Measurements from ENCODE around the gene RFT1. TPM values are rescaled to one million over a fixed set of nuclear protein-coding genes. Genes with fewer than 3 reads are reported as not detected.

RFT1 gene
- total RNA-seq, 2 experiments from 2014 or later, result 8.5 to 10.2 TPM

GRCh38 chr3:53079791-53080555 lies 50.3 kb downstream of the RFT1 start:
- ATAC-seq (ENCODE audit: poor library complexity) (no peak), DNase-seq (no peak)
- H3K27me3 ChIP-seq (ENCODE audit: control insufficient read depth in 1 of 2, insufficient read depth in 2 of 2, low read length in 2 of 2), result no peaks in the 10 kb centered on the region
- H3K27ac Mint-ChIP-seq, result no peak overlapping the region
- H3K4me1 ChIP-seq (ENCODE audit: insufficient read depth, low read length), result no peaks in the 10 kb centered on the region
- no peak overlapping the region for H3K27ac ChIP-seq (ENCODE audit: low read depth in 1 of 2, low read length in 2 of 2)
- H3K9me3 ChIP-seq (ENCODE audit: control insufficient read depth in 1 of 2, insufficient read depth in 1 of 2, low read length in 2 of 2), result no peaks in the 10 kb centered on the region
- no peaks in the 10 kb centered on the region for H3K9me3 Mint-ChIP-seq
- intact Hi-C loops (cut with DNase I, micrococcal nuclease), result no loop called here
- ChIA-PET CTCF (no interaction called here), POLR2A (no interaction called here)
- no peaks in the 10 kb centered on the region for H3K4me1 Mint-ChIP-seq (ENCODE audit: low read depth)
- peaks cover 4% of the 10 kb centered on the region for H3K36me3 ChIP-seq (ENCODE audit: insufficient read depth, low read length)
- no peak overlapping the region for H3K4me3 Mint-ChIP-seq
- no peak overlapping the region for H3K4me3 ChIP-seq (ENCODE audit: low read length)
- no peaks in the 10 kb centered on the region for H3K27me3 Mint-ChIP-seq
- no peaks in the 10 kb centered on the region for H3K36me3 Mint-ChIP-seq (ENCODE audit: low read depth)
- no peak for TF ChIP-seq CTCF (IDR thresholded peaks at IDR 0.05)

GRCh38 chr3:53079147-53079546 lies 51.1 kb downstream of the RFT1 start:
- H3K36me3 ChIP-seq (ENCODE audit: insufficient read depth, low read length), result peaks cover 2% of the 10 kb centered on the region
- H3K9me3 ChIP-seq (ENCODE audit: control insufficient read depth in 1 of 2, insufficient read depth in 1 of 2, low read length in 2 of 2), result no peaks in the 10 kb centered on the region
- intact Hi-C loops (cut with DNase I, micrococcal nuclease), result no loop called here
- TF ChIP-seq CTCF (IDR thresholded peaks at IDR 0.05), result no peak
- CTCF ChIA-PET, result no interaction called here
- Mint-ChIP-seq H3K36me3 (ENCODE audit: low read depth) (no peaks in the 10 kb centered on the region), H3K4me1 (ENCODE audit: low read depth) (no peaks in the 10 kb centered on the region), H3K27me3 (no peaks in the 10 kb centered on the region), H3K27ac (no peak overlapping the region), H3K4me3 (no peak overlapping the region), H3K9me3 (no peaks in the 10 kb centered on the region)
- H3K4me3 ChIP-seq (ENCODE audit: low read length), result no peak overlapping the region
- no peak for DNase-seq
- no peak for ATAC-seq (ENCODE audit: poor library complexity)
- H3K27ac ChIP-seq (ENCODE audit: low read depth in 1 of 2, low read length in 2 of 2), result no peak overlapping the region
- H3K27me3 ChIP-seq (ENCODE audit: control insufficient read depth in 1 of 2, insufficient read depth in 2 of 2, low read length in 2 of 2), result no peaks in the 10 kb centered on the region
- POLR2A ChIA-PET, result no interaction called here
- H3K4me1 ChIP-seq (ENCODE audit: insufficient read depth, low read length), result no peaks in the 10 kb centered on the region

- H3K27me3 ChIP-seq (ENCODE audit: control insufficient read depth in 1 of 2, insufficient read depth in 2 of 2, low read length in 2 of 2), result no peaks in the 10 kb centered on the region
- TF ChIP-seq CTCF (IDR thresholded peaks at IDR 0.05), result no peak
- ChIA-PET POLR2A (no interaction called here), CTCF (no interaction called here)
- intact Hi-C loops (cut with DNase I, micrococcal nuclease), result no loop called here
- no peak overlapping the region for H3K4me3 Mint-ChIP-seq
- H3K4me1 Mint-ChIP-seq (ENCODE audit: low read depth), result no peaks in the 10 kb centered on the region
- H3K27me3 Mint-ChIP-seq, result no peaks in the 10 kb centered on the region
- H3K4me3 ChIP-seq (ENCODE audit: low read length), result no peak overlapping the region
- DNase-seq (no peak), ATAC-seq (ENCODE audit: poor library complexity) (no peak)
- H3K36me3 Mint-ChIP-seq (ENCODE audit: low read depth), result no peaks in the 10 kb centered on the region
- no peak overlapping the region for H3K27ac ChIP-seq (ENCODE audit: low read depth in 1 of 2, low read length in 2 of 2)
- H3K9me3 Mint-ChIP-seq, result no peaks in the 10 kb centered on the region
- no peaks in the 10 kb centered on the region for H3K9me3 ChIP-seq (ENCODE audit: control insufficient read depth in 1 of 2, insufficient read depth in 1 of 2, low read length in 2 of 2)
- H3K27ac Mint-ChIP-seq, result no peak overlapping the region
- peaks cover 2% of the 10 kb centered on the region for H3K4me1 ChIP-seq (ENCODE audit: insufficient read depth, low read length)
- no peaks in the 10 kb centered on the region for H3K36me3 ChIP-seq (ENCODE audit: insufficient read depth, low read length)
These were observed 51.6 kb downstream of the RFT1 start for GRCh38 chr3:53078656-53079055.
